Pancreas (tissue), 10 donors: ENCODE measurements around the gene GCLC. TPM values are rescaled to one million over a fixed set of nuclear protein-coding genes. Genes with fewer than 3 reads are reported as not detected.

Source experiments
- ATAC-seq, 4 donors: fragments of 200-7000 bp; cut with Tn5 transposase; one replicate each; pipeline versions ENCODE4 v1.8.0 to v1.9.1; 2020; ENCODE audit warnings: mild to moderate bottlenecking in 4 of 4, moderate library complexity in 4 of 4
- DNase-seq, 6 donors: peaks; one replicate each; pipeline ENCODE4 v3.0.0-alpha.2; 2020
- FAIRE-seq: peaks from 2 replicates; lab custom pipeline; 2012; peaks lifted over from hg19 to GRCh38; lab: Jason Lieb, UNC
- H3K27ac ChIP-seq, 4 donors: fragments of 200-600 bp; sonication (generic); 1 replicate in 3 of 4; 2 replicates in 1 of 4; pipeline versions ENCODE4 v1.5.0 to v1.8.0; 2020
- H3K27me3 ChIP-seq, 4 donors: fragments of 200-600 bp; one replicate each; pipeline ENCODE4 v1.8.0; 2021
- H3K36me3 ChIP-seq, 3 donors: fragments of 200-600 bp; sonication (generic) in 1 of 3; one replicate each; pipeline versions ENCODE4 v1.5.0 to v1.8.0; 2020 to 2021
- H3K4me1 ChIP-seq, 3 donors: fragments of 200-600 bp; one replicate each; pipeline ENCODE4 v1.8.0; 2021
- H3K4me3 ChIP-seq, 4 donors: fragments of 200-600 bp; sonication (generic) in 2 of 4; one replicate each; pipeline versions ENCODE4 v1.5.0 to v1.8.0; 2020 to 2021
- H3K9me3 ChIP-seq, 4 donors: fragments of 200-600 bp; one replicate each; pipeline ENCODE4 v1.8.0; 2021
- CTCF ChIP-seq, 4 donors: fragments of 200-600 bp; sonication (generic) in 3 of 4; IDR thresholded peaks; one replicate each; pipeline versions ENCODE4 v1.5.0 to v1.8.0; 2021; ENCODE audit warnings: antibody characterized with exemption in 4 of 4
- WGBS, 2 donors: extraction: QIAGEN DNeasy Blood & Tissue Kit; methylation state at CpG; one replicate each; pipeline ENCODE4 v1.1.7; 2013; 5-methylcytosine and 5-hydroxymethylcytosine counted together
- intact Hi-C, 3 donors: fragments of 100-400 bp; cut with DNase I; formaldehyde crosslinking; loops; one replicate each; pipeline versions ENCODE4 v1.11.1 to v1.14.2; 2022
- polyA plus RNA-seq, 2 donors: library from polyadenylated mRNA; stranded (reverse); fragments of 200-250 nt; gene quantifications; one replicate each; pipeline ENCODE4 v1.2.3, GENCODE V29; 2013
- total RNA-seq, 6 donors: library from RNA; stranded (reverse); fragmentation: NEBNext Ultra II Directional in 4 of 6; extraction: Animal tissue kit (Norgen Biotek cat#: 25700) in 4 of 6; gene quantifications; one replicate each; pipeline versions ENCODE4 v1.2.1 to v1.2.4, GENCODE V29; 2021 to 2023
- donor health status: healthy with polysubstance abuse.
- donor health status: DM: no; HTN: no; CAD: no; lungs with moderate emphysema.
- donor health status: DM: no; HTN: no; CAD: no.
- donor health status: control.
- donor health status: control.
- donor health status: Bipolar disorder and iron deficiency.
- donor health status: DM: yes; HTN: yes; CAD: no.
- donor health status: DM: no; HTN: no; CAD: no.
- donor health status: DM: no; HTN: no; CAD: no.
- donor health status: DM: yes; HTN: yes; CAD: no.

The GCLC gene
- total and polyA plus RNA-seq, 8 donors = 5.9 to 29.5 (median 16.8) TPM

GRCh38 chr6:53543359-53544216, 1.3 kb downstream of the GCLC start:
- peak in 2 of 4 donors; percentile 4 to 8 for ATAC-seq
- Histone ChIP-seq H3K27me3 (no peaks in the 10 kb centered on the region), H3K27ac (peak overlapping the region; percentile 87 to 97 (median 94)), H3K4me1 (peaks cover 10 to 18% (median 16%) of the 10 kb centered on the region in 3 donors), H3K36me3 (no peaks in the 10 kb centered on the region), H3K4me3 (peak overlapping the region; percentile 43 to 93 (median 86)), H3K9me3 (no peaks in the 10 kb centered on the region)
- no peak for TF ChIP-seq CTCF (IDR thresholded peaks at IDR 0.05)
- intact Hi-C loops = no loop called here
- 4% methylated on average over 7 of the region's 7 CpGs for WGBS, 2 donors
- no peak for DNase-seq
- no peak for FAIRE-seq

- H3K27ac ChIP-seq = no peak overlapping the region
- H3K9me3 ChIP-seq = no peaks in the 10 kb centered on the region
- no peak for ATAC-seq
- DNase-seq = no peak
- FAIRE-seq = no peak
- peaks cover 8 to 16% (median 16%) of the 10 kb centered on the region in 3 donors for H3K4me1 ChIP-seq
- H3K4me3 ChIP-seq = no peak overlapping the region
- intact Hi-C loops = no loop called here
- no peaks in the 10 kb centered on the region for H3K27me3 ChIP-seq
- no peaks in the 10 kb centered on the region for H3K36me3 ChIP-seq
- WGBS, 2 donors = 93 to 94% methylated on average over 7 of the region's 7 CpGs
- no peak for TF ChIP-seq CTCF (IDR thresholded peaks at IDR 0.05)
These were observed 3.0 kb downstream of the GCLC start for GRCh38 chr6:53541900-53542299.

GRCh38 chr6:53540129-53540692, 4.7 kb downstream of the GCLC start:
- no peak for TF ChIP-seq CTCF (IDR thresholded peaks at IDR 0.05)

GRCh38 chr6:53539561-53539960, 5.3 kb downstream of the GCLC start:
- H3K36me3 ChIP-seq = no peaks in the 10 kb centered on the region
- no peak for TF ChIP-seq CTCF (IDR thresholded peaks at IDR 0.05)
- no peak overlapping the region for H3K4me3 ChIP-seq
- H3K27me3 ChIP-seq = no peaks in the 10 kb centered on the region
- intact Hi-C loops = no loop called here
- ATAC-seq (no peak), DNase-seq (no peak), FAIRE-seq (no peak)
- no peak overlapping the region for H3K27ac ChIP-seq
- H3K9me3 ChIP-seq = no peaks in the 10 kb centered on the region
- H3K4me1 ChIP-seq = peaks cover 8 to 16% (median 13%) of the 10 kb centered on the region in 3 donors
- WGBS, 2 donors = 52 to 61% methylated on average over 5 of the region's 5 CpGs

More at GRCh38 chr6:53540129-53540692, 4.7 kb downstream of the GCLC start:
- intact Hi-C loops = no loop called here
- Histone ChIP-seq H3K27me3 (no peaks in the 10 kb centered on the region), H3K36me3 (no peaks in the 10 kb centered on the region), H3K9me3 (no peaks in the 10 kb centered on the region), H3K4me1 (peaks cover 8 to 16% (median 13%) of the 10 kb centered on the region in 3 donors), H3K27ac (no peak overlapping the region), H3K4me3 (no peak overlapping the region)
- FAIRE-seq = no peak
- 61 to 65% methylated on average over 4 of the region's 4 CpGs for WGBS, 2 donors
- no peak for ATAC-seq
- no peak for DNase-seq
